Peyer's patch (tissue), 4 donors: ENCODE results near the gene SLC44A5. TPM values are rescaled to one million over a fixed set of nuclear protein-coding genes. Genes with fewer than 3 reads are reported as not detected.

Experiments
- DNase-seq, 3 donors: peaks; one replicate each; pipeline ENCODE4 v3.0.0-alpha.2; 2017 to 2019
- H3K27ac ChIP-seq, 4 donors: fragments of 200-600 bp; sonication (generic); one replicate each; pipeline ENCODE4 v1.5.1; 2016 to 2019
- H3K27me3 ChIP-seq, 2 donors: fragments of 200-600 bp; sonication (generic); one replicate each; pipeline ENCODE4 v1.5.1; 2019
- H3K36me3 ChIP-seq, 3 donors: fragments of 200-600 bp; sonication (generic); one replicate each; pipeline ENCODE4 v1.5.1; 2016 to 2019
- H3K4me1 ChIP-seq, 4 donors: fragments of 200-600 bp; sonication (generic); one replicate each; pipeline ENCODE4 v1.5.1; 2016 to 2019
- H3K4me3 ChIP-seq, 4 donors: fragments of 200-600 bp; sonication (generic); 1 replicate in 3 of 4; 2 replicates in 1 of 4; pipeline ENCODE4 v1.5.1; 2016 to 2019; ENCODE audit warnings: mild to moderate bottlenecking in 1 of 4
- H3K9me3 ChIP-seq, 4 donors: fragments of 200-600 bp; sonication (generic); one replicate each; pipeline ENCODE4 v1.5.1; 2016 to 2019; ENCODE audit warnings: mild to moderate bottlenecking in 1 of 4
- POLR2A ChIP-seq, 2 donors: fragments of 450-650 bp; IDR thresholded peaks; one replicate each; pipeline ENCODE4 v1.5.1; 2017; ENCODE audit warnings: antibody characterized with exemption in 2 of 2, mild to moderate bottlenecking in 2 of 2, moderate library complexity in 2 of 2
- total RNA-seq, 4 donors: library from RNA; depleted of rRNA; stranded (reverse); fragments of >200 nt; gene quantifications; one replicate each; pipeline ENCODE4 v1.1.0, GENCODE V29; 2016
- TF ChIP-seq, protein P1 (sequence below), 6 experiments: fragments of 450-650 bp in 4 of 6; fragments of 200-600 bp in 2 of 6; sonication (generic) in 1 of 6; IDR thresholded peaks; one replicate each; pipeline ENCODE4 v1.5.1; 2017 to 2019; ENCODE audit warnings: antibody characterized with exemption in 6 of 6, mild to moderate bottlenecking in 3 of 6, moderate library complexity in 1 of 6

SLC44A5 gene
- total RNA-seq, 4 donors from 2014 or later, result 0.70 to 0.80 TPM; not detected in 2

DNA sequence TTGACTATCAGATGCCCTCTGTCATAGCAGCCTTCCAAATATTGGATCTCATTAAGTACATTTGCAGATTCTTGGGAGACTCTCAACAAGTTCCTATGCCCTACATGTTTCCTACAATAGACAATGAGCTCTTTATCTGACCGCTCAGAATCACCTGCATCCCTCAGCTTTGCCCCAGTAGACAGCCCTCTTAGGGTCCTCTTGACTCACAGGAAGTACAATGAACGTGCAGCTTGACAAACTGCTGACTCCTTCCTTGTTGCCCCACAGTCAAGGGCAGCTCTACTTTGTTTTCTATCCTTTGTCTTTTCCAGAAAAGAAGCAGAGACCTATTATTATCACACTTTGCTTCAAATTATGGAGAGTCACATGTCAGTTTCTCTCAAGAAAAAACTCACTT, 27.6 kb downstream of the SLC44A5 start:
- no peaks in the 10 kb centered on the region for H3K27me3 ChIP-seq
- H3K36me3 ChIP-seq, result no peaks in the 10 kb centered on the region
- TF ChIP-seq, protein P1, sequence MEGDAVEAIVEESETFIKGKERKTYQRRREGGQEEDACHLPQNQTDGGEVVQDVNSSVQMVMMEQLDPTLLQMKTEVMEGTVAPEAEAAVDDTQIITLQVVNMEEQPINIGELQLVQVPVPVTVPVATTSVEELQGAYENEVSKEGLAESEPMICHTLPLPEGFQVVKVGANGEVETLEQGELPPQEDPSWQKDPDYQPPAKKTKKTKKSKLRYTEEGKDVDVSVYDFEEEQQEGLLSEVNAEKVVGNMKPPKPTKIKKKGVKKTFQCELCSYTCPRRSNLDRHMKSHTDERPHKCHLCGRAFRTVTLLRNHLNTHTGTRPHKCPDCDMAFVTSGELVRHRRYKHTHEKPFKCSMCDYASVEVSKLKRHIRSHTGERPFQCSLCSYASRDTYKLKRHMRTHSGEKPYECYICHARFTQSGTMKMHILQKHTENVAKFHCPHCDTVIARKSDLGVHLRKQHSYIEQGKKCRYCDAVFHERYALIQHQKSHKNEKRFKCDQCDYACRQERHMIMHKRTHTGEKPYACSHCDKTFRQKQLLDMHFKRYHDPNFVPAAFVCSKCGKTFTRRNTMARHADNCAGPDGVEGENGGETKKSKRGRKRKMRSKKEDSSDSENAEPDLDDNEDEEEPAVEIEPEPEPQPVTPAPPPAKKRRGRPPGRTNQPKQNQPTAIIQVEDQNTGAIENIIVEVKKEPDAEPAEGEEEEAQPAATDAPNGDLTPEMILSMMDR (IDR thresholded peaks at IDR 0.05), result no peak
- no peak for TF ChIP-seq POLR2A (IDR thresholded peaks at IDR 0.05)
- H3K4me3 ChIP-seq, result no peak overlapping the region
- DNase-seq, result no peak
- no peaks in the 10 kb centered on the region for H3K4me1 ChIP-seq
- H3K27ac ChIP-seq, result no peak overlapping the region
- no peaks in the 10 kb centered on the region for H3K9me3 ChIP-seq

DNA sequence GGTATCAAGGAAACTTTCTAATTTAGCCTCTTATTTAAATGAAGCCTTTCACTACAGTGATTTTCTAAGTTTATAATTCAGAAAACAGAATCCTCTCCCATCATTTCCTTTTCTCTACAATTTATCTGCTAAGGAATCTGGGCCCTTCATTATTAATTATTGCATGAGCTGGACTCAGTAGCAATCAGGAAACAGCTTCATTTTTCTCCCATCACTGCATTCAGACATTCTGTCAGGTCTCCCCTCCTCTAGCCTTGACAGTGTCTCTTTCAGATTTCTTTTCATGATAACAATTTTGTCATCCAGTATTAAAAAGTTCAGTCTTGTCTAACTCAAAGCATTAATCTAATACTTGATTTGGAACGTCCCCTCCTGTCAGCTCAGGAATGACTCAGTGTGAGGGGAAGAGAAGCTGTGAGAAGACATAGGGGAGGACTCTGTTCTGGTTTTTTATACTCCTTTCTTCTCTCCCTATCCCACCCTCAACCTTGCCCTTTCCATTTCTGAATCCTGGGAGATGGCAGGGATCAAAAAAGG, 28.1 kb downstream of the SLC44A5 start:
- Histone ChIP-seq H3K4me1 (no peaks in the 10 kb centered on the region), H3K27ac (no peak overlapping the region), H3K9me3 (no peaks in the 10 kb centered on the region), H3K4me3 (no peak overlapping the region), H3K36me3 (no peaks in the 10 kb centered on the region), H3K27me3 (no peaks in the 10 kb centered on the region)
- TF ChIP-seq, protein P1 (IDR thresholded peaks at IDR 0.05), result no peak
- TF ChIP-seq POLR2A (IDR thresholded peaks at IDR 0.05), result no peak
- DNase-seq, result no peak

DNA sequence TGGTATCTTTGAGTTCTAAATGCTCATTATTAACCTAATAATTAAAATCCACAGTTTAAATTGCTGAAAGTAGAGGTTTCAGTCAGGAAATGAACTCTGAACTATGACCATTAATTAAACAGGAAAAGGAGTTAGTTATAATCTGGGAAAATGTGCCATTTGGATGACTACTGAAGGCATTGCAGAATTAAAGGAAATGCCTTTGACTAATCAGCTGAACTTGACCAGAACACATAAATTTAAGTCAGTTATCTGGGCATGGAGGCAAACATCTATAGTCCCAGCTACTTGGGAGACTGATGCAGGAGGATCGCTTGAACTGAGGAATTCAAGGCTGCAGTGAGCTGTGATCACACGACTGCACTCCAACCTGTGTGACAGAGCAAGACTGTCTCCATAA, 31.9 kb downstream of the SLC44A5 start:
- Histone ChIP-seq H3K4me1 (no peaks in the 10 kb centered on the region), H3K9me3 (no peaks in the 10 kb centered on the region), H3K36me3 (no peaks in the 10 kb centered on the region), H3K27me3 (no peaks in the 10 kb centered on the region), H3K27ac (no peak overlapping the region), H3K4me3 (no peak overlapping the region)
- TF ChIP-seq POLR2A (IDR thresholded peaks at IDR 0.05), result no peak
- TF ChIP-seq, protein P1 (IDR thresholded peaks at IDR 0.05), result no peak
- DNase-seq, result no peak

DNA sequence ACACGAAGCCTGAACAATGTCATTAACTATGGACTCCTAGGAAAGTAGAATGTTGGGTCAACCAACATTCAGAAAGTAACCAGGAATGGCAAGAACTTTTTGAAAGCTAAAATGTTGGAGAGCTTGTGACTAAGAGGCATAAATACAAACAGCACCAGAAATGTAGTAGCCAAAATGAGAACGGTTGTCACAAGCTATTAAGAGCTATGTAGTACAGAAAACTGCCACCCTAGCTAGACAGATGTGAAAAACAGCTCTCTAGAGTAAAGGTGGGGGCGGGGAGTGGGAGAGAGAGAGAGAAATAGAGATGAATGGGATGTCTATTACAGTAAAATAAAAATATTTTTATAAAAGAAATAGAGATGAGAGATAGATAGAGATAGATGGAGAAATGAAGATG, 35.1 kb downstream of the SLC44A5 start:
- no peak for DNase-seq
- no peaks in the 10 kb centered on the region for H3K27me3 ChIP-seq
- no peaks in the 10 kb centered on the region for H3K9me3 ChIP-seq
- no peak overlapping the region for H3K4me3 ChIP-seq
- H3K36me3 ChIP-seq, result no peaks in the 10 kb centered on the region
- TF ChIP-seq POLR2A (IDR thresholded peaks at IDR 0.05), result no peak
- TF ChIP-seq, protein P1 (IDR thresholded peaks at IDR 0.05), result no peak
- no peaks in the 10 kb centered on the region for H3K4me1 ChIP-seq
- H3K27ac ChIP-seq, result no peak overlapping the region

DNA sequence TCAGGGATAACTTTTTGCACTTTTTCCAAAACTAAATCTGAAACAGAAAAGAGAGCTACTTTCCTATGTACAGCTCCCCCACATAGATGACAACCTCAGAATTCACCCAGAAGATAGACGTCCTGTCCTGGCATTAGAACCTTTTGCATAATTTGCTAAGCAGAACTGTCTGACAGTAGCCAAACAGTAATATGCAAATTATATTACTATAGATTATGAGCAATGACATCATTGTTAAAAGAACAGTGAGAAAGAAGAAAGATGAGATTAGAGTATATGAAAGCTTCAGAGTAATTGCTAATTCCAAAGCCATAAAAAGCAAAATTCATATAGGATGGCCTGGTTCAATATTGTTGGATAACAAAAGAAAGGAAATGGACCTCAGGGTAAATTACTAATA, 43.7 kb downstream of the SLC44A5 start:
- Histone ChIP-seq H3K4me1 (no peaks in the 10 kb centered on the region), H3K27me3 (no peaks in the 10 kb centered on the region)
- TF ChIP-seq POLR2A (IDR thresholded peaks at IDR 0.05), result no peak
- TF ChIP-seq, protein P1 (IDR thresholded peaks at IDR 0.05), result no peak

DNA sequence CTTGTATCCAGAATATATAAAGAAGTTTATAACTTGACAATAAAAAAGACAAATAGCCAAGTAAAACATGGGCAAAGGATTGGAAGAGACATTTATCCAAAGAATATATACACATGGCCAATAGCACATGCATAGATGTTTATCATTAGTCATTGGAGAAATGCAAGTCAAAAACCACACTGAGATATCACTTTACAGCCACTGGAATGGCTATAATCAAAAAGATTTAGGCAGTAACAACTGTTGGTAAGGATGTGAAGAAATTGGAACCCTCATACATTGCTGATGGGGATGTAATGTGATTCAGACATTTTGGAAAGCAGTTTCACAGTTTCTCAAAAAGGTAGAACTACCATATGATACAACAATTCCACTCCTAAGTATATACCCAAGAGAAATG, 51.1 kb downstream of the SLC44A5 start:
- H3K9me3 ChIP-seq, result no peaks in the 10 kb centered on the region
- H3K27me3 ChIP-seq, result no peaks in the 10 kb centered on the region
- H3K4me3 ChIP-seq, result no peak overlapping the region
- H3K36me3 ChIP-seq, result no peaks in the 10 kb centered on the region
- no peak for TF ChIP-seq POLR2A (IDR thresholded peaks at IDR 0.05)
- TF ChIP-seq, protein P1 (IDR thresholded peaks at IDR 0.05), result no peak
- no peaks in the 10 kb centered on the region for H3K4me1 ChIP-seq
- no peak for DNase-seq
- no peak overlapping the region for H3K27ac ChIP-seq

More for the DNA sequence above, 43.7 kb downstream of the SLC44A5 start:
- no peaks in the 10 kb centered on the region for H3K36me3 ChIP-seq
- no peaks in the 10 kb centered on the region for H3K9me3 ChIP-seq
- no peak for DNase-seq
- H3K27ac ChIP-seq, result no peak overlapping the region
- H3K4me3 ChIP-seq, result no peak overlapping the region
